HFFc6 (cell line): ENCODE results near the gene SCRT2. TPM values are rescaled to one million over a fixed set of nuclear protein-coding genes. Genes with fewer than 3 reads are reported as not detected.

Experiments used
- DNase-seq: peaks from one replicate; pipeline ENCODE4 v3.0.0-alpha.2; 2018
- H3K27ac Mint-ChIP-seq: 2 replicates; pipeline ENCODE4 v1.8.0; 2020; ENCODE audit warnings: mild to moderate bottlenecking, mixed read lengths
- H3K27me3 Mint-ChIP-seq: 2 replicates; pipeline ENCODE4 v1.8.0; 2021; ENCODE audit warnings: mild to moderate bottlenecking, moderate library complexity, mixed read lengths; ENCODE audit not compliant: insufficient read depth
- H3K36me3 Mint-ChIP-seq: 2 replicates; pipeline ENCODE4 v1.8.0; 2021; ENCODE audit warnings: low read depth, mixed read lengths
- H3K4me1 Mint-ChIP-seq: 2 replicates; pipeline ENCODE4 v1.8.0; 2020; ENCODE audit warnings: low read depth, mixed read lengths
- H3K4me3 Mint-ChIP-seq: 2 replicates; pipeline ENCODE4 v1.8.0; 2020; ENCODE audit warnings: mild to moderate bottlenecking, moderate library complexity, mixed read lengths
- H3K9me3 Mint-ChIP-seq: 2 replicates; pipeline ENCODE4 v1.8.0; 2020; ENCODE audit warnings: mild to moderate bottlenecking, mixed read lengths
- CTCF ChIP-seq: fragments of 200-600 bp; sonication (generic); IDR thresholded peaks from 2 replicates; pipeline ENCODE4 v1.5.0; 2021; ENCODE audit warnings: antibody characterized with exemption, mild to moderate bottlenecking
- total RNA-seq, 6 experiments: library from RNA; stranded (reverse); fragmentation: NEBNext Ultra II Directional; extraction: Animal tissue kit (Norgen Biotek cat#: 25700); gene quantifications; 2 replicates in 1 of 6; 3 replicates in 5 of 6; pipeline ENCODE4 v1.2.3, GENCODE V29; 2021

The SCRT2 gene
- total RNA-seq, 6 experiments from 2014 or later, result not detected

- no peak for DNase-seq
- Mint-ChIP-seq H3K36me3 (no peaks in the 10 kb centered on the region), H3K4me1 (no peaks in the 10 kb centered on the region), H3K9me3 (no peaks in the 10 kb centered on the region; the same call in 1 of the 2 replicates), H3K27me3 (peaks cover 46% of the 10 kb centered on the region), H3K4me3 (no peak overlapping the region), H3K27ac (no peak overlapping the region)
- TF ChIP-seq CTCF, result no peak
Measured at GRCh38 chr20:719068-719467, 43.5 kb upstream of the SCRT2 start.

- Mint-ChIP-seq H3K4me3 (no peak overlapping the region), H3K4me1 (no peaks in the 10 kb centered on the region), H3K9me3 (peaks cover 6% of the 10 kb centered on the region; the same call in 1 of the 2 replicates), H3K27ac (no peak overlapping the region), H3K36me3 (no peaks in the 10 kb centered on the region), H3K27me3 (peaks cover 40% of the 10 kb centered on the region)
- no peak for TF ChIP-seq CTCF
- DNase-seq, result no peak
Measured at GRCh38 chr20:717832-718231, 42.2 kb upstream of the SCRT2 start.

- no peaks in the 10 kb centered on the region for H3K4me1 Mint-ChIP-seq
- H3K4me3 Mint-ChIP-seq, result no peak overlapping the region
- TF ChIP-seq CTCF, result no peak
- DNase-seq, result no peak
- no peak overlapping the region for H3K27ac Mint-ChIP-seq
- no peaks in the 10 kb centered on the region for H3K36me3 Mint-ChIP-seq
- peaks cover 35% of the 10 kb centered on the region for H3K27me3 Mint-ChIP-seq
- H3K9me3 Mint-ChIP-seq, result peaks cover 6% of the 10 kb centered on the region; the same call in 1 of the 2 replicates
Measured at GRCh38 chr20:717271-717670, 41.7 kb upstream of the SCRT2 start.

GRCh38 chr20:714453-714852 is 38.9 kb upstream of the SCRT2 start:
- H3K4me1 Mint-ChIP-seq, result no peaks in the 10 kb centered on the region
- no peaks in the 10 kb centered on the region for H3K36me3 Mint-ChIP-seq
- no peak overlapping the region for H3K27ac Mint-ChIP-seq
- H3K9me3 Mint-ChIP-seq, result peaks cover 6% of the 10 kb centered on the region; the same call in 1 of the 2 replicates
- no peak for TF ChIP-seq CTCF
- no peak for DNase-seq
- no peak overlapping the region for H3K4me3 Mint-ChIP-seq
- H3K27me3 Mint-ChIP-seq, result peaks cover 24% of the 10 kb centered on the region

GRCh38 chr20:711576-711975 is 36.0 kb upstream of the SCRT2 start:
- H3K4me1 Mint-ChIP-seq, result no peaks in the 10 kb centered on the region
- peaks cover 6% of the 10 kb centered on the region; the same call in 1 of the 2 replicates for H3K9me3 Mint-ChIP-seq
- H3K27ac Mint-ChIP-seq, result no peak overlapping the region
- H3K27me3 Mint-ChIP-seq, result peaks cover 15% of the 10 kb centered on the region
- TF ChIP-seq CTCF, result no peak
- no peak overlapping the region for H3K4me3 Mint-ChIP-seq
- no peaks in the 10 kb centered on the region for H3K36me3 Mint-ChIP-seq
- DNase-seq, result no peak
